GM12892 (cell line): ENCODE measurements around the gene TMEM130.

Experiments used
- POLR2A ChIP-seq: IDR thresholded peaks from 2 replicates; pipeline ENCODE4 v1.6.1; 2011; ENCODE audit warnings: low read depth, low read length, control low read depth
- POLR2AphosphoS5 ChIP-seq: IDR thresholded peaks from 2 replicates; pipeline ENCODE4 v1.6.1; 2011; ENCODE audit warnings: low read depth, low read length, control low read depth
- TAF1 ChIP-seq: IDR thresholded peaks from 2 replicates; pipeline ENCODE4 v1.6.1; 2011; ENCODE audit warnings: low read depth, mild to moderate bottlenecking, control low read depth, low read length, borderline replicate concordance

GRCh38 chr7:98800996-98801395, 68.8 kb downstream of the TMEM130 start:
- TF ChIP-seq POLR2A (no peak), TAF1 (no peak), POLR2AphosphoS5 (no peak)
